IPS-NIHi7 (cell line): ENCODE measurements around the gene CBLN3.

Experiments
- DNase-seq: peaks from one replicate; pipeline ENCODE4 v3.0.0; 2012; ENCODE audit warnings: mixed read lengths; ENCODE audit errors: extremely low spot score

Gene CBLN3

GRCh38 chr14:24382064-24382371, 47.5 kb downstream of the CBLN3 start:
- DNase-seq = no peak

DNA sequence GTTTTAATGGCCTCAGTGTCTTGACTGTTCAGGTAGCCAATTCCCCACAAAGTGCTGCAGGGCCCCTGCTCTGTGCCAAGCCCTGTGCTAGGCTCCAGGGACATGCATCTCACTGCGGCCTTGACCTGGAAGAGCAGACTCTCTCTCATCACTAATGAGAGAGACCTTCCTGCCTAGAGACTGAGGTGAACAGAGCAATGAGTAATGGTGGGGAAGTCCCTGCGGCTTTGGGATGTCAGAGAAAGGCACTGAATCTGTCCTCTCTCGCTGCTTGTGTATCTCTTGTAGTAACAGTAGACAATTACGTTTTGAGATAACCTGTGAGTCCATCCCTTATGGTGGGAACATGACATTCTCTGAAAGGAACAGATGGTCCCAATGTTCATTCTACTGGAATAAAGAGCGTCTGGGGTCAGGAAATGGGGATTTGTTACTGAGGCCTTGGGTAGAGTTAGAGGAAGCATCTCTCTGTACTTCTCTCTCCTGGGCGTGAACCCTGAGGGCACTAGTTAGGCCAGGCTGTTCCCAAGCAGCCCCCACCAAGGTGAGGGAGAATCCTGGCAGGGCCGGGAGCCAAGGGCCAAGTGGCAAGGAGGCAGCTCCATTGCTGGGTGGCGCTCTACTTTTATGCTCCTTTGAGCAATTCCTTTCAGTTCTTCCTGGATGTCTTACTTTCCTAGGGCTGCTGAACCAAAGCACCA, 48.0 kb downstream of the CBLN3 start:
- DNase-seq = no peak

- no peak for DNase-seq
Observed at GRCh38 chr14:24379907-24380730, 49.3 kb downstream of the CBLN3 start.

DNA sequence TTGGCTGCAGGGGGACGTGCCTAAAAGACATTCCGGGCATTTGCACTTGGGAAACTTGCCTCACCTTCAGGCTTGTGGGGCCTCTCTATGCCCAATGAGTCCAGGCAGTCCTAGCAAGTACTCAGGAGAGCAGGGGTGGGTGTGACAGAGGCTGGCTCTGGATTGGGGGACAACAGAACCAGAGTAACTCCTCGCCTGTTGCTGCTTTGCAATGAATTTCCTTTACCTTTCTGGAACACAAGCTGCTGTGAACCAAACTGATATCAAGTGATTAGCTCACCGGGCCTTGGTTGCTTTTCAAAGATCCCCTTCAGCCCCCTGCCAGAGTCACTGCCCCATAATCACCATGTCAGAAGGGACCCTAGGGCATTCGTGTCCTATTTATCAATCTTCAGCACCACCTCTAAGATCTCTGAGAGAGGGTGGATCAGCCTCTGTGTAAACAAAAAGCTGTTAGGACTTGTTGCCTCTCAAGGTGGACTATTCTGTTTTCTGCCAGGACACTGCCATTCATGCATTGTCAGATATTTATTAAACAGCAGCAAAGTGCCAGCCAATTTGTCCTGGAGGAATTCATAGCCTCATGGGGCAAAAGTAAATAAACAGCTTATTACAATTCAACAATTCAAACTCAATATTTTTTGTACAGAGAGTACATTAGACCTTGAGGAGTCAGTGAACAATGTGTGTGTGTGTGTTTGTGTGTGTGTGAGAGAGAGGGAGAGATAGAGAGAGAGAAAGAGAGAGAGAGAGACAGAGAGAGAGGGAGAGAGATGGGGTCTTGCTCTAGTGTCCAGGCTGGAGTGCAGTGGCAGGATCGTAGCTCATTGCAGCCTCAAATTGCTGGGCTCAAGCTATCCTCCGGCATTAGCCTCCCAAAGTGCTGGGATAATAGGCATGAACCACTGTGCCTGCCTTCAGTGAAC, 50.2 kb downstream of the CBLN3 start:
- no peak for DNase-seq

DNA sequence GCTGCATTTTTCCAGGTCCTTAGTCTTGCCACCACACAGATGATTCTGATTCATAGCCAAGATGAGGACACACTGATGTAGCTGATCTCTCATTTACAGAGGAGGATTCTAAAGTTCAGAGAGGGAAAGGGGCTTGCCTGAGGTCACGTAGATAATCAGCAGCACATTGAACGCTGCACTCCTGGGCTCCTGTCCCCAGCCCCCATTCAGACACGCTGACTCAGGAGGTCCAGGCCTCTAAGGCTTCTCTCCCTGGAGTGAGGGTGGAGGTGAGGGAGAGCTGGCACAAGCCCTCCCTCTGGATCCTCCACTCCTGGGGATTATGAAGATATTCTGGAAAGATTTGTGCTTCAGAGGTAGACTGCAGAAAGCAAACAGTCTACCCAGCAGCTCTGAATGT, 51.1 kb downstream of the CBLN3 start:
- no peak for DNase-seq

DNA sequence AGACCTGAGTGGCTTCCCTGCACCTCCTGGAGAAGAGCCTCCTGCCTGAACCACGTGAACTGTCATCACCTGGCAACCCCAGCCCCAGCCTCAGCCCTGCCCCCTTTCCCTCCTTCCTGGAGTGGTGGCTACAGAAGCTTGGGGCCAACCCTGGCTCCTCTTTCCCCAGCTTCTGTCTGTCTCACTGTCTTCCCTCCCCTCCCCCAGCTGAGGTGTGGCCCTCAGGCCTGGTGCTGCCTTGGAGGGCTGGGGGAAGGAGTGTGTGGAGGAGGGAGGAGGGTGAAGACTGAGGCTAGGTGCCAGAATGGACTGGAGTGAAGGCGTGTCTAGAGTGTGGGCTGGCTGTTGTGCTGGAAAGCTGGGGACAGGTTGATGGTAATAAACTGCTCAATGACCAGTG, 51.8 kb downstream of the CBLN3 start:
- DNase-seq = no peak

GRCh38 chr14:24377126-24377525, 52.3 kb downstream of the CBLN3 start:
- DNase-seq = no peak
